B cell (primary cell): ENCODE data around the gene RNFT2. TPM values are rescaled to one million over a fixed set of nuclear protein-coding genes. Genes with fewer than 3 reads are reported as not detected.

Experiments
- ATAC-seq: fragments of 200-7000 bp; cut with Tn5 transposase; one replicate; pipeline ENCODE4 v1.10.0; 2021; ENCODE audit warnings: low read depth, mild to moderate bottlenecking, moderate number of reproducible peaks, moderate library complexity
- CTCF ChIA-PET: fragments of 350-600 bp; sonication (Branson Sonifier 250); formaldehyde crosslinking; loops from one replicate; lab custom pipeline; 2021; ENCODE audit warnings: antibody characterized with exemption, inconsistent platforms; lab: Charles Lee
- POLR2A ChIA-PET: fragments of 350-600 bp; sonication (Branson Sonifier 250); formaldehyde crosslinking; loops from one replicate; lab custom pipeline; 2021; ENCODE audit warnings: antibody characterized with exemption; lab: Charles Lee
- DNase-seq: peaks from one replicate; pipeline ENCODE4 v3.0.0; 2013
- H2AFZ ChIP-seq: 2 replicates; pipeline ENCODE4 v1.6.1; 2012; ENCODE audit warnings: mild to moderate bottlenecking, low read depth, low read length; ENCODE audit not compliant: insufficient read depth, poor library complexity, severe bottlenecking
- H3K27ac ChIP-seq, 2 donors: 1 replicate in 1 of 2; 2 replicates in 1 of 2; pipeline ENCODE4 v1.5.1; 2012 to 2013; ENCODE audit warnings: low read length in 2 of 2, mild to moderate bottlenecking in 2 of 2, moderate library complexity in 1 of 2
- H3K27me3 ChIP-seq, 4 experiments: fragments of 200-600 bp in 1 of 4; sonication (generic) in 1 of 4; replicated peaks in 1 of 4; 1 replicate in 2 of 4; 2 replicates in 2 of 4; pipeline versions ENCODE4 v1.6.1 to v1.7.0; 2013 to 2016; ENCODE audit warnings: low read length in 3 of 4, mild to moderate bottlenecking in 2 of 4, mixed read lengths in 1 of 4, moderate library complexity in 1 of 4; ENCODE audit not compliant: insufficient read depth in 4 of 4, control insufficient read depth in 3 of 4; ENCODE audit errors: control extremely low read depth in 1 of 4
- H3K36me3 ChIP-seq, 2 experiments: replicated peaks in 1 of 2; 1 replicate in 1 of 2; 2 replicates in 1 of 2; pipeline versions ENCODE4 v1.6.1 to v1.7.1; 2013; ENCODE audit warnings: low read length in 1 of 2; ENCODE audit not compliant: insufficient read depth in 2 of 2, control insufficient read depth in 1 of 2; ENCODE audit errors: control extremely low read depth in 1 of 2, extremely low read depth in 1 of 2
- H3K4me1 ChIP-seq, 2 donors: fragments of 200-600 bp in 1 of 2; sonication (generic) in 1 of 2; 1 replicate in 1 of 2; 2 replicates in 1 of 2; pipeline versions ENCODE4 v1.5.1 to v1.6.1; 2013 to 2017; ENCODE audit warnings: low read length in 2 of 2; ENCODE audit not compliant: control insufficient read depth in 2 of 2, insufficient read depth in 2 of 2
- H3K4me2 ChIP-seq: replicated peaks from 2 replicates; pipeline ENCODE3; 2012; ENCODE audit warnings: mild to moderate bottlenecking, low read depth, low read length; ENCODE audit not compliant: poor library complexity, severe bottlenecking
- H3K4me3 ChIP-seq, 5 experiments: fragments of 200-600 bp in 1 of 5; sonication (generic) in 1 of 5; 1 replicate in 3 of 5; 2 replicates in 2 of 5; pipeline versions ENCODE4 v1.5.1 to v1.7.0; 2011 to 2016; ENCODE audit warnings: low read length in 4 of 5, mild to moderate bottlenecking in 4 of 5, low read depth in 2 of 5, control low read depth in 1 of 5, moderate library complexity in 1 of 5; ENCODE audit not compliant: insufficient read depth in 1 of 5; ENCODE audit errors: control extremely low read depth in 1 of 5, extremely low read depth in 1 of 5
- H3K79me2 ChIP-seq: fragments of 200-600 bp; sonication (generic); one replicate; pipeline ENCODE4 v1.6.0; 2016; ENCODE audit warnings: low read length; ENCODE audit not compliant: control insufficient read depth, insufficient read depth
- H3K9ac ChIP-seq: fragments of 200-600 bp; sonication (generic); 2 replicates; pipeline ENCODE4 v1.6.1; 2017; ENCODE audit warnings: mild to moderate bottlenecking, low read length, moderate library complexity
- H3K9me3 ChIP-seq, 3 donors: one replicate each; pipeline versions ENCODE4 v1.6.1 to v1.7.1; 2013; ENCODE audit warnings: low read length in 2 of 3; ENCODE audit not compliant: control insufficient read depth in 2 of 3, insufficient read depth in 1 of 3; ENCODE audit errors: control extremely low read depth in 1 of 3
- H4K20me1 ChIP-seq: 2 replicates; pipeline ENCODE4 v1.6.0; 2012; ENCODE audit warnings: mild to moderate bottlenecking, low read length; ENCODE audit not compliant: insufficient read depth, control insufficient read depth, poor library complexity, severe bottlenecking
- H3K27ac Mint-ChIP-seq: one replicate; pipeline ENCODE4 v1.8.0; 2021; ENCODE audit warnings: mixed read lengths
- H3K27me3 Mint-ChIP-seq: one replicate; pipeline ENCODE4 v1.8.0; 2021; ENCODE audit warnings: mixed read lengths
- H3K4me1 Mint-ChIP-seq: one replicate; pipeline ENCODE4 v1.8.0; 2021; ENCODE audit warnings: mixed read lengths
- H3K4me3 Mint-ChIP-seq: one replicate; pipeline ENCODE4 v1.8.0; 2021; ENCODE audit warnings: mixed read lengths
- H3K9me3 Mint-ChIP-seq: one replicate; pipeline ENCODE4 v1.8.0; 2022; ENCODE audit warnings: mixed read lengths; ENCODE audit not compliant: insufficient read depth
- CTCF ChIP-seq: fragments of 200-600 bp; IDR thresholded peaks from one replicate; pipeline ENCODE4 v1.8.0; 2022; ENCODE audit warnings: antibody characterized with exemption, mild to moderate bottlenecking
- EZH2 ChIP-seq: IDR thresholded peaks from 2 replicates; pipeline ENCODE4 v1.6.1; 2012; ENCODE audit warnings: borderline replicate concordance, low read depth, mild to moderate bottlenecking, moderate library complexity, low read length; ENCODE audit not compliant: insufficient read depth, poor library complexity, severe bottlenecking
- WGBS: methylation state at CpG from one replicate; pipeline ENCODE4 v1.1.5; 2013; ENCODE audit warnings: missing lambda C conversion rate; ENCODE audit not compliant: insufficient coverage; 5-methylcytosine and 5-hydroxymethylcytosine counted together
- intact Hi-C: fragments of 100-400 bp; cut with micrococcal nuclease; formaldehyde crosslinking; loops from one replicate; pipeline ENCODE4 v1.10.0; 2022
- polyA plus RNA-seq: library from polyadenylated mRNA; depleted of rRNA; stranded (reverse); fragments of >200 nt; gene quantifications from 2 replicates; pipeline ENCODE4 v1.2.3, GENCODE V29; 2012
- total RNA-seq, 2 donors: library from RNA; stranded (reverse); fragments of 120-200 nt in 1 of 2; gene quantifications; 1 replicate in 1 of 2; 2 replicates in 1 of 2; pipeline versions ENCODE4 v1.2.3 to v1.2.4, GENCODE V29; 2013 to 2022

RNFT2 gene
- total and polyA plus RNA-seq, 2 donors (not counting 1 experiment from before 2014, with no cell fraction given): 5.2 to 18.2 TPM

DNA sequence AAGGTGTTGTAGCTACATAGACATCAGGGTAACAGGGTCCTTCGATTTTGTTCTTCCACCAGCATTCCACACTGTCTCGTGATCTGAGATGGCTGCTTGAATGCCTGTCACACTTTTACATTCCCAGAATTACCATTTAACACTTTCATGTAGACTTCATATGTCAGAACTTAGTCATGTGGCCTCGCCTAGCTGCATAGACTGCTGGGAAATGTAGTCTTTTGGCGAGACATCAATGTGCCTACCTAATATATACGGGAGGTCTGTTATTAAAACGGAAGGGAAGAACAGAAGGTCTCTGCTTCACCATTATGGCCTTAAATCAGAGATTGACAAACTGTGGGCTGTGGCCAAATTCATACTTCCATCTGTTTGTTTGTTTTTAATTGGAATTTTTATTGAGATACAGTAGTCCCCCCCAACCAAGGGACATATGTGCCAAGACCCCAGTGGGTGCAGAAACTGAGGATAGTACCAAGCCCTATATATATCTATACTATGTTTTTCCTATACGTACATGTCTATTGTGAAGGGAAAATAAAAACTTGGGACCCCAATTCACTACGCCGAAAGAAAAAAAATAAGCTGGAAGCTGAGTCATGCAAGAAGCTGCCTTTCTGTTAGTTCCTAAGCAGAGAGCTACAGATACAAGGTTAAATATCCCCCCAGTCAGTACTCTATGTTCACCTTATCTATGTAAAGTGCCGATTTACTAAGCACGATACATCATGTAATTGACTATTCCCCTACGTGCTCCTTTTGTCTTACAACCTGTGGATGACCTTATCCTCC, 154.4 kb downstream of the RNFT2 start:
- 89% methylated on average over 5 of the region's 12 CpGs for WGBS
- H3K4me1 Mint-ChIP-seq: no peaks in the 10 kb centered on the region
- H3K27ac Mint-ChIP-seq: no peak overlapping the region
- ATAC-seq (no peak), DNase-seq (no peak)
- Histone ChIP-seq H3K27me3 (peaks cover 0 to 4% (median 0%) of the 10 kb centered on the region in 4 experiments), H3K4me2 (no peak overlapping the region), H4K20me1 (no peaks in the 10 kb centered on the region), H3K36me3 (no peaks in the 10 kb centered on the region), H3K9ac (no peak overlapping the region), H3K4me3 (no peak overlapping the region), H3K4me1 (no peaks in the 10 kb centered on the region), H3K79me2 (no peaks in the 10 kb centered on the region), H3K27ac (no peak overlapping the region), H2AFZ (no peak overlapping the region), H3K9me3 (peaks cover 0 to 6% (median 4%) of the 10 kb centered on the region in 3 donors)
- TF ChIP-seq EZH2 (no peak), CTCF (no peak)
- intact Hi-C loops: no loop called here
- POLR2A ChIA-PET: no interaction called here
- H3K9me3 Mint-ChIP-seq: peaks cover 2% of the 10 kb centered on the region
- H3K4me3 Mint-ChIP-seq: no peak overlapping the region
- CTCF ChIA-PET: interaction anchor here (0.6 kb wide), 1 partner anchor 11 kb away, joined by 3 read pairs; no protein-coding TSS in a partner anchor
- H3K27me3 Mint-ChIP-seq: peaks cover 11% of the 10 kb centered on the region

- Histone ChIP-seq H3K9me3 (peaks cover 0 to 6% (median 4%) of the 10 kb centered on the region in 3 donors), H3K4me1 (no peaks in the 10 kb centered on the region), H3K4me3 (no peak overlapping the region), H3K4me2 (no peak overlapping the region), H3K27ac (no peak overlapping the region), H2AFZ (no peak overlapping the region), H3K79me2 (no peaks in the 10 kb centered on the region), H3K36me3 (no peaks in the 10 kb centered on the region), H3K9ac (no peak overlapping the region), H3K27me3 (peaks cover 0 to 11% (median 1%) of the 10 kb centered on the region in 4 experiments), H4K20me1 (no peaks in the 10 kb centered on the region)
- Mint-ChIP-seq H3K4me1 (no peaks in the 10 kb centered on the region), H3K27ac (no peak overlapping the region), H3K9me3 (peaks cover 2% of the 10 kb centered on the region), H3K4me3 (no peak overlapping the region), H3K27me3 (peaks cover 21% of the 10 kb centered on the region)
- DNase-seq (no peak), ATAC-seq (no peak)
- ChIA-PET CTCF (no interaction called here), POLR2A (no interaction called here)
- TF ChIP-seq EZH2 (no peak), CTCF (no peak)
- intact Hi-C loops: no loop called here
- WGBS: no CpG with 5 or more reads among the region's 3 CpGs
Measured at GRCh38 chr12:116894913-116895312, 156.8 kb downstream of the RNFT2 start.
